HT1080 (cell line): ENCODE measurements around the gene RHO. TPM values are rescaled to one million over a fixed set of nuclear protein-coding genes. Genes with fewer than 3 reads are reported as not detected.

Source experiments
- DNase-seq: peaks from one replicate; pipeline ENCODE4 v3.0.0-alpha.2; 2015; ENCODE audit warnings: low read depth
- total RNA-seq: library from RNA; depleted of rRNA; stranded (reverse); fragments of >200 nt; shearing (Covaris generic); gene quantifications from 2 replicates; pipeline ENCODE4 v1.2.3, GENCODE V29; 2014

Gene RHO
- total RNA-seq, 1 experiment from 2014 or later, result not detected

DNA sequence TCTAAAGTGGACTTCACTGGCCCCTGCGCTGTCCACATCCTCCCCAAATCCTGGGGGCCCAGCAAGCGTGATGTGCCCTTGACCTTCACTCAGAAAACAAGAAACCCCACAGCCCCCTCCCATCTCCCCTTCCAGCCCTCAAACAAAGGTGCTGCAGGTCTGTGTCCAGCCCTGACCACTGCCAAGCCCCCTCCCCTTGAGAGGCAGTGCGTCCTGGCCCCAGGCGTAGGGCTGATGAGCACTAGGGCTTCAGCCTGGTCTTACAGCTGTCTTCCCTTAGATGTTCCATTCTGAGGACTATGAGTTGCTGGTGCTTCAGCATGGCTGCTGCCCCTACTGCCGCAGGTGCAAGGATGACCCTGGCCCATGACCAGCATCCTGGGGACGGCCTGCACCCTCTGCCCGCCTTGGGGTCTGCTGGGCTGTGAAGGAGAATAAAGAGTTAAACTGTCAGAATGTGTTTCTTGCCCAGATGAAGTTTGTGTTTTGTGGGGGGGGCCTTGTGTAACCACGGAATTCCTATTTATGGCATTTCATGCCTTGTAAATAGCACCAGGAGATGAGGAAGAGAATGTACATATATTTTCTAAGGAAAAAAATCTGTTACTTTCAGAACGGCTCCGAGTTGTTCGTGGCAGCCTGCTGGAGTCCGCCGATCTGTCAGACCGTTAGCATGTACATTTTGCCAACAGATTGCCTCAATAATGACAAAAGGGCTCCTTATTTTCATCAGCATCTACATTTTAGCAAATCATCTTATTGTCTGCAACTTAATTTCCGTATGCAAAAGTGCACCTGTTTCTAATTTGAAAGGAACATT is 8.3 kb upstream of the RHO start:
- DNase-seq, result no peak

DNA sequence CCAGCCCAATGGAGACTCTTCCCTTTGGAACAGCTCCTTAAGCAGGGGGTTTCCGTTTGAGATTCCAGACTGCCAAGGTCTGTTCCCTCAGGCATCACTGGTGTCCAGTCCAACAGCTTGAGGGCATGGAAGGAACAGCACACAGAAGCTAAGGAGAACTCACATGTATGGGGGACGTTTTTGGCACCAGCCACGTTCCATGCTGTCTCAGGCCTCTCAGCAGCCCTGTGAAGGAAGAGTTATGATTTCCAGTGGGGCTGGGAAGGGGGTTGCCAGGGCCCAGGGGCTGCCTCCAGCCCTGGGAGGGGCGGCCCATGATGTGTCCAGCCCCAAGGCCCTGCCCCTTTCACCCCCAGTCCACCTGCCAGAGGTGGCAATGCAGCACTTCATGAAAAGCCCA is 7.5 kb upstream of the RHO start:
- no peak for DNase-seq

DNA sequence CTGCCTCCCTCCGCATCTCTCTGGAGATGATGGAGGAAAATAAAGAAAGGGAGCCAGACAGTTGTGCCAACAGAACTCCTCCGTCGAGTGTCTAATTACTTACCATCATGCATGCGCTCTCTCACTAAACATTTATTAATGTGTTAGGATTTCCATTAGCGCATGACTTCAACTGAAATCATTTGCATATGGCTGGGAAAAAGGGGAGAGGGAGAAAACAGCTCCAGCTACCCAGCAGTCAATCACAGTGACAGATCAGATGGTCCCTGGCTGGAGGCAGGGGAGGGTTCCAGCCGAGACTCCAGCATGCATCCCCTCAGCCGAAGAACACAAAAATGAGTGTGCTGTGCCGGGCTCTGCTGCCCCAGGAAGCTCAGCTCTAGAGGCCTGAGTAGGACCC is 6.8 kb upstream of the RHO start:
- no peak for DNase-seq

DNA sequence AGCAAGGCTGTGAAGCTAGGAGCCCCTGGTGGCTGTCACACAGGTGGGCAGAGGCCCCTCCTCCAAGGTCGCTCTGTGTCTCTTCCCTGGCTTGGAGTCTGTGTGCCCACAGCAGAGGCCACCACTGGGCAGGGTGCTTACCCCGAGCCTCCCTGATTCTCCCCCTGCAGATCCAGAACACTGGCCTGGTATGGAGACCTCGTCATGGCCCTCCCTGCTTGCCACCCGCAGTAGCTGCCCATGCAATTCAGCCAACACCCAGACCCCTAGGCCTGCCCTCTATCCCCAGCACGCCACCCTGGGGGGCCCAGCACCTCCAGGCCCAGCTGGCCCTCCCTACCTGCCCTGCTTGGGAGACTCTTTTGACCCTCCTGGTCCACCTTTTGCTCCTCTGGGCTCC is 5.5 kb upstream of the RHO start:
- DNase-seq, result no peak

DNA sequence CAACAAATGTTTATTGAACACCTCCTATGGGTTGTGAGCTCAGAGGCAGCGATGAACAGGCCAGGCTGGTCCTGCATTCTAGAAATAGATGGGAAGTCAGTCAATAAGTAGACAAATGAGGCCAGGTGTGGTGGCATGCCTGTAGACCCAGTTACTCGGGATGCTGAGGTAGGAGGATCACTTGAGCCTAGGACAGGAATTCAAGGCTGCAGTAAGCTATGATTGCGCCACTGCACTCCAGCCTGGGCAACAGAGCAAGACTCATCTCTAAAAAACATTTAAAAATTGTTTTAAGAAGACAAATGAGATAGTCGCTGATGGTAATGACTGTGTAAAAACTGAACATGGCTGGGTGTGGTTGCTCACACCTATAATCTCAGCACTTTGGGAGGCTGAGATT is 4.4 kb upstream of the RHO start:
- DNase-seq, result no peak

DNA sequence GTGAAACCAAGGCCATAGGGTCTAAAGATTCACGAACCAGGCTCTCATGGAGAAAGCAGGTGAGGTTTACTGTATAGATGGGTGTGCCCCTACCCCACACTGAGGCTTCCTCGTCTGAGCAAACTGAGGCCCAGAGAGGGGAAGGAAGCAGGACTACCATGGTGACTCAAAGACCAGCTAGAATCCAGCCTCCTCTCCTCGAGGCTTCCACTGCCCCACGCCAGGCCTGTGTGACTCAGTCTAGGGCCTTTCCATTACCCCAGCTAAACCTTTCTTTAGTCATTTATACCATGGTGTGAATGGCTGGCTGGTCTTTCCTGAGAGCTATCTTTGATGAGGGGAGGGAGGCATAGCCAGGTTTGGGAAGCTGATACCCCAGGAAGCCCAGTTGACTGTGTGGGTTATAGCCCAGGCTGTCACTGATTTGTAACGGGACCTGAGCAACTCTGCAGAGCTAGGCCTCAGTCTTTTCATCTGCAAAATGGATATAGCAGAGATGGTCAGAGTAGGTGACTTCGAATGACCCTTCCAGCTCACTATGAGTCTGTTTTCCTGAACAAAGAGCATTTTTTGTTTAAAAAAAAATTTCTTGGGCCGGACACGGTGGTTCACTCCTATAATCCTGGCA is 3.0 kb upstream of the RHO start:
- DNase-seq, result peak; percentile 75

DNA sequence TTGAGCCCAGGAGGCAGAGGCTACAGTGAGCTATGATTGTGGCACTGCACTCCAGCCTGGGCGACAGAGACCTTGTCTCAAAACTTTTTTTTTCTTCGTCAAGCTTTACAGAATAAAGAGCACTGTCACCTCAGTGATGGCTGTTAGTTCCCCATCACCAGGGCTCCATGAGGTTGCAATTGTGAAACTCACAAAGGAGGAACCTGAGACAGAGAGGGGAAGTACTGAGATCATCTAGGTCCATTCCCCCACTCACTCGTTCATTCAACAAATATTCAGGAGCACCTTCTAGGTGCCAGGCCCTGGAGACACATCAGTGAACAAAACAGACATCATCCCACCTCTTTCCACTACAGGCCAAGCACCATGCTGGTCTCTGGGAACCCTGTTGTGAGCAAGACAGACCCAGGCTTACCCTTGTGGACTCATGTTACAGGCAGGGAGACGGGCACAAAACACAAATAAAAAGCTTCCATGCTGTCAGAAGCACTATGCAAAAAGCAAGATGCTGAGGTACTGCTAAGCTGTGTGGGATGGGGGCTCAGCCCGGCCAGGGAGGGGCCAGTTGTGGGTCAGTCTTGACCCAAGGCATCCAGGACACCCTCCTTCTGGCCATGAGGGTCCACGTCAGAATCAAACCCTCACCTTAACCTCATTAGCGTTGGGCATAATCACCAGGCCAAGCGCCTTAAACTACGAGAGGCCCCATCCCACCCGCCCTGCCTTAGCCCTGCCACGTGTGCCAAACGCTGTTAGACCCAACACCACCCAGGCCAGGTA is 2.1 kb upstream of the RHO start:
- no peak for DNase-seq

DNA sequence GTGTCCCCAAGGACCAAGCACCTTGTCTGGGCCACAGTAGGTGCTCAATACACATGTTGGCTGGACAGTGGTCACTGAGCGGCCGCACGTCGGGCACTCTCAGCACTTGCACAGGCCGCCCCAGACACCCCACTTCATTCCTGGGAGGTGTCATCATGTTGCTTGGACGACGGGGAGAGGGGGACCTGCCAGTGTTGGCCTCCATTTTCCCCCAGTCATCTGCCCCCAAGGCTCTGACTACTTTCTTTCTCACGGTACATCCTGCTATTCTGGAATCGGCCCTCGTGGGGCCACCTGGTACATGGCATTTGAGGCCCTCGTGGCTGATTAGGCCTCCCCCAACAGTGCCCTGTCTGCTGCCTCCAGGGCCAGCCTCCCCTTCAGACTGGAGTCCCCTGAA is 1.2 kb upstream of the RHO start:
- DNase-seq, result no peak

DNA sequence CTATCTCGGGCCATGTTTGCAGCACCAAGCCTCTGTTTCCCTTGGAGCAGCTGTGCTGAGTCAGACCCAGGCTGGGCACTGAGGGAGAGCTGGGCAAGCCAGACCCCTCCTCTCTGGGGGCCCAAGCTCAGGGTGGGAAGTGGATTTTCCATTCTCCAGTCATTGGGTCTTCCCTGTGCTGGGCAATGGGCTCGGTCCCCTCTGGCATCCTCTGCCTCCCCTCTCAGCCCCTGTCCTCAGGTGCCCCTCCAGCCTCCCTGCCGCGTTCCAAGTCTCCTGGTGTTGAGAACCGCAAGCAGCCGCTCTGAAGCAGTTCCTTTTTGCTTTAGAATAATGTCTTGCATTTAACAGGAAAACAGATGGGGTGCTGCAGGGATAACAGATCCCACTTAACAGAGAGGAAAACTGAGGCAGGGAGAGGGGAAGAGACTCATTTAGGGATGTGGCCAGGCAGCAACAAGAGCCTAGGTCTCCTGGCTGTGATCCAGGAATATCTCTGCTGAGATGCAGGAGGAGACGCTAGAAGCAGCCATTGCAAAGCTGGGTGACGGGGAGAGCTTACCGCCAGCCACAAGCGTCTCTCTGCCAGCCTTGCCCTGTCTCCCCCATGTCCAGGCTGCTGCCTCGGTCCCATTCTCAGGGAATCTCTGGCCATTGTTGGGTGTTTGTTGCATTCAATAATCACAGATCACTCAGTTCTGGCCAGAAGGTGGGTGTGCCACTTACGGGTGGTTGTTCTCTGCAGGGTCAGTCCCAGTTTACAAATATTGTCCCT is 1.2 kb downstream of the RHO start:
- DNase-seq, result no peak

DNA sequence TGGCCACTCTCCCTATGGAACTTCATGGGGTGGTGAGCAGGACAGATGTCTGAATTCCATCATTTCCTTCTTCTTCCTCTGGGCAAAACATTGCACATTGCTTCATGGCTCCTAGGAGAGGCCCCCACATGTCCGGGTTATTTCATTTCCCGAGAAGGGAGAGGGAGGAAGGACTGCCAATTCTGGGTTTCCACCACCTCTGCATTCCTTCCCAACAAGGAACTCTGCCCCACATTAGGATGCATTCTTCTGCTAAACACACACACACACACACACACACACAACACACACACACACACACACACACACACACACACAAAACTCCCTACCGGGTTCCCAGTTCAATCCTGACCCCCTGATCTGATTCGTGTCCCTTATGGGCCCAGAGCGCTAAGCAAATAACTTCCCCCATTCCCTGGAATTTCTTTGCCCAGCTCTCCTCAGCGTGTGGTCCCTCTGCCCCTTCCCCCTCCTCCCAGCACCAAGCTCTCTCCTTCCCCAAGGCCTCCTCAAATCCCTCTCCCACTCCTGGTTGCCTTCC is 1.9 kb downstream of the RHO start:
- DNase-seq, result no peak

DNA sequence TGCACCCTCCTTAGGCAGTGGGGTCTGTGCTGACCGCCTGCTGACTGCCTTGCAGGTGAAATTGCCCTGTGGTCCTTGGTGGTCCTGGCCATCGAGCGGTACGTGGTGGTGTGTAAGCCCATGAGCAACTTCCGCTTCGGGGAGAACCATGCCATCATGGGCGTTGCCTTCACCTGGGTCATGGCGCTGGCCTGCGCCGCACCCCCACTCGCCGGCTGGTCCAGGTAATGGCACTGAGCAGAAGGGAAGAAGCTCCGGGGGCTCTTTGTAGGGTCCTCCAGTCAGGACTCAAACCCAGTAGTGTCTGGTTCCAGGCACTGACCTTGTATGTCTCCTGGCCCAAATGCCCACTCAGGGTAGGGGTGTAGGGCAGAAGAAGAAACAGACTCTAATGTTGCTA is 2.4 kb downstream of the RHO start:
- no peak for DNase-seq

DNA sequence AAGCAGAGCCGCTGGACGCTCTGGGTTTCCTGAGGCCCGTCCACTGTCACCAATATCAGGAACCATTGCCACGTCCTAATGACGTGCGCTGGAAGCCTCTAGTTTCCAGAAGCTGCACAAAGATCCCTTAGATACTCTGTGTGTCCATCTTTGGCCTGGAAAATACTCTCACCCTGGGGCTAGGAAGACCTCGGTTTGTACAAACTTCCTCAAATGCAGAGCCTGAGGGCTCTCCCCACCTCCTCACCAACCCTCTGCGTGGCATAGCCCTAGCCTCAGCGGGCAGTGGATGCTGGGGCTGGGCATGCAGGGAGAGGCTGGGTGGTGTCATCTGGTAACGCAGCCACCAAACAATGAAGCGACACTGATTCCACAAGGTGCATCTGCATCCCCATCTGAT is 3.3 kb downstream of the RHO start:
- no peak for DNase-seq

DNA sequence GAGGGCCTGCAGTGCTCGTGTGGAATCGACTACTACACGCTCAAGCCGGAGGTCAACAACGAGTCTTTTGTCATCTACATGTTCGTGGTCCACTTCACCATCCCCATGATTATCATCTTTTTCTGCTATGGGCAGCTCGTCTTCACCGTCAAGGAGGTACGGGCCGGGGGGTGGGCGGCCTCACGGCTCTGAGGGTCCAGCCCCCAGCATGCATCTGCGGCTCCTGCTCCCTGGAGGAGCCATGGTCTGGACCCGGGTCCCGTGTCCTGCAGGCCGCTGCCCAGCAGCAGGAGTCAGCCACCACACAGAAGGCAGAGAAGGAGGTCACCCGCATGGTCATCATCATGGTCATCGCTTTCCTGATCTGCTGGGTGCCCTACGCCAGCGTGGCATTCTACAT is 3.8 kb downstream of the RHO start:
- DNase-seq, result no peak

DNA sequence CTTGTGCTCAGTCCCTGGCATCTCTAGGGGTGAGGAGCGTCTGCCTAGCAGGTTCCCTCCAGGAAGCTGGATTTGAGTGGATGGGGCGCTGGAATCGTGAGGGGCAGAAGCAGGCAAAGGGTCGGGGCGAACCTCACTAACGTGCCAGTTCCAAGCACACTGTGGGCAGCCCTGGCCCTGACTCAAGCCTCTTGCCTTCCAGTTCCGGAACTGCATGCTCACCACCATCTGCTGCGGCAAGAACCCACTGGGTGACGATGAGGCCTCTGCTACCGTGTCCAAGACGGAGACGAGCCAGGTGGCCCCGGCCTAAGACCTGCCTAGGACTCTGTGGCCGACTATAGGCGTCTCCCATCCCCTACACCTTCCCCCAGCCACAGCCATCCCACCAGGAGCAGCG is 5.0 kb downstream of the RHO start:
- DNase-seq, result no peak

DNA sequence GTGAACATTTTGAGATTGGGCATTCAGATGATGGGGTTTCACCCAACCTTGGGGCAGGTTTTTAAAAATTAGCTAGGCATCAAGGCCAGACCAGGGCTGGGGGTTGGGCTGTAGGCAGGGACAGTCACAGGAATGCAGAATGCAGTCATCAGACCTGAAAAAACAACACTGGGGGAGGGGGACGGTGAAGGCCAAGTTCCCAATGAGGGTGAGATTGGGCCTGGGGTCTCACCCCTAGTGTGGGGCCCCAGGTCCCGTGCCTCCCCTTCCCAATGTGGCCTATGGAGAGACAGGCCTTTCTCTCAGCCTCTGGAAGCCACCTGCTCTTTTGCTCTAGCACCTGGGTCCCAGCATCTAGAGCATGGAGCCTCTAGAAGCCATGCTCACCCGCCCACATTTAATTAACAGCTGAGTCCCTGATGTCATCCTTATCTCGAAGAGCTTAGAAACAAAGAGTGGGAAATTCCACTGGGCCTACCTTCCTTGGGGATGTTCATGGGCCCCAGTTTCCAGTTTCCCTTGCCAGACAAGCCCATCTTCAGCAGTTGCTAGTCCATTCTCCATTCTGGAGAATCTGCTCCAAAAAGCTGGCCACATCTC is 6.1 kb downstream of the RHO start:
- DNase-seq, result no peak

DNA sequence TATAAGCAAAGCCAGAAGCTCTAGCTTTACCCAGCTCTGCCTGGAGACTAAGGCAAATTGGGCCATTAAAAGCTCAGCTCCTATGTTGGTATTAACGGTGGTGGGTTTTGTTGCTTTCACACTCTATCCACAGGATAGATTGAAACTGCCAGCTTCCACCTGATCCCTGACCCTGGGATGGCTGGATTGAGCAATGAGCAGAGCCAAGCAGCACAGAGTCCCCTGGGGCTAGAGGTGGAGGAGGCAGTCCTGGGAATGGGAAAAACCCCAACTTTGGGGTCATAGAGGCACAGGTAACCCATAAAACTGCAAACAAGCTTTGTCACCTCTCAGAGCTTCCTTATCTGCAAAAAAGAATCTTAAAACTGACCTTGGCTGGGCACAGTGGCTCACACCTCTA is 6.6 kb downstream of the RHO start:
- no peak for DNase-seq

DNA sequence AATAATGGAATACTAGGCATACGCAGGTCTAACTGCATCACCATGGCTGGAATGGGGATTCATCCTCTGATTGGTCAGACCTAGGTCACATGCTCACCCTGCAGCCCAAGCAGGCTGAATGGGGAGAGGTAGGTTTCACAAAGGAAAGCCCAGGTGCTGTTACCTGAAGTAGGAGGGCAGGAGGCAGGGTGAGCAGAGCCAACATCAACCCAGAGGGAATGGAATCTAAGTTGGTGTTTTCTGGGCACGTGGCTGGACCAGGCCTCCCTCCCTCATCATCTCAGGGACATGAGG is 7.9 kb downstream of the RHO start:
- no peak for DNase-seq

DNA sequence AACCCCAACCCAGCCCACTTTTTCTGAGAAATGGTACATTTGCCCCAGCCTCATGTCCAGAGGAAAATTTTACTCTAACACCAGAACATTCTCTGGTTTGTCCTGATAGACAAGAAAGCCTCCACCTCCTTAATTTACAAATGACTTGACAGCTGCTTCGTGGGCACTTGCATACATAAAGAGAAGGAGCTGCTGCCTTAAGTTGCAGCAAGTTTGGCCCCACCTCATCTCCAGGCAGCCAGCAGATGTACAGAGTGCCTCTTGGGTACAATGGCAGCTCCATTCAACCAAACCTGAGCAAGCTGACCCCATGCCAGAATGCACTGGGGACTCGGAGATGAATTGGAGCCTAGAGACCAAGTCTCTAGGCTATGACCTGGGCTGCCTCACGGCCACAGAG is 8.4 kb downstream of the RHO start:
- no peak for DNase-seq

DNA sequence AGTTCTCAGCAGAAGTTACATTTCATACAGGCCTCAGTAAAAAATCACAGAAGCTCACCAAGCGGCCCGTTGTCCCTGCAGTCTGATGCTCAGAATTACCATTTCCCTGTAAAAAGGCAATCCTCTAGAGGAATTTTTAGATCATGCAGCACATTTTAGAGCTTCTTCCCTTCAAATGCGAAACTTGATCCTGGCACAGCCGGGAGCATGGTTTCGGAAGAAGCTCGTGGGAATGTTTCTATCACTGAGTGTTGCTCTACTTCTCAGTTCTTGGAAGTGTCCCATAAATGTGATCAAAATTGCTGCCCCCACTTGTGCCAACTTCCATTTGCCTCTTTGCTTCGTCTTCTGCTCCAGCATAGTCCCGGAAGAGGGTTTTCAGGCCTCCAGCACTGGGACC is 10.8 kb downstream of the RHO start:
- no peak for DNase-seq

DNA sequence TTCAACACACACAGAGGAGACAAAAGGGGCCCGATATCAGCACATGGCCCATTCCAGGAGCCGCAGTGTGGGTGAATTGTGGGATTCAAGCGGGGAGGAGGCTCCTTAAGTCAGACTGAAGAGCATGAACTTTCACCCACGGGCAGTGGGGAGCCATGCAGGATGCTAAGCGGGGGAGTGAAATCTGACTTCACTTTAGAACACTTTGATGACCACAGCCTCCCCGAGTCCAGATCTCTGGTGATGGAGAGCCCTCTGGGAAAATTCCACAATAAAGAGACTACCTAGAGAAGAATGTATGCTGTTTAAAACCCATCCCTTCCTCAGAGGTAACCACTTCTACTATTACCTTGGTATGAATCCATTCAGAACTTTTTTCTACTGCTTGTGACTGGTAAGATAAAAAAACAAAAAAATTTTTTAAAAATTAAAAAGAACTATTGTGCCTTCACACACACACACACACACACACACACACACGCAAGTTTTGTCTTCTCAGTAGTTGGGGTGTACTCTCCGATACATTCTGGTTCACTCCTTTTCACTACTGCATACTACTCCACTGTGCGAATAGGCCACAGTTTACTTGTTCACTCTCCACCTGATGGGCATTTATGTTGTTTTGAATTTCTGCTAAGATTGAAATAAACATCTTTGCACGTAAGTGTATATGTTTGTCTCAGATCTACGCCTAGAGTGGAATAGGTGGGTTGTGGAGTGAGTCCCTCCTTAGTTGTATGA is 12.5 kb downstream of the RHO start:
- no peak for DNase-seq

DNA sequence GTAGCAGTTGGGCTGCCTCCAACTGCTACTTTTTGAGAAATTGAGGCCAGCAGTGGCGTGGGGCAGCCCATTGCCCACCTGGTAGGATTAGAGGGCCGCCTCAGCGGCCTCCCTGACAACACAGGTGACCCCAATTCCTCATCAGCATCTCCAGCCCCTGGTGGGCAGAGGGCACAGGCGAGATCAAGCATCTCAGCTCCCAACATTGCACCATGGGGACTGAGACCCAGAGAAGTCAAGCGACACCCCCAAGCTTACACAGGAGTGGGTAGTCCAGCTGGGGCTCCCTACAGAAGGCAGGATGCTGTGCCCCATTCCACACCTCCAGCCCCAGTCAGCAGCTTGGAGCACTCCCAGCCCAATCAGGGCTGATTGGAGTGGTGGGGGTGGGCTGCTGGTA is 14.3 kb downstream of the RHO start:
- no peak for DNase-seq
